Endothelial cell of umbilical vein (primary cell): ENCODE measurements around the gene FARP1. TPM values are rescaled to one million over a fixed set of nuclear protein-coding genes. Genes with fewer than 3 reads are reported as not detected.

ENCODE experiments used
- BruUV-seq: library from RNA; stranded (reverse); fragments of 400-500 nt; replicated peaks from 2 replicates; lab custom pipeline; 2021; lab: Mats Ljungman, UMichigan
- CTCF ChIA-PET: fragments of 300-600, 350-600 bp; sonication (Branson Sonifier 250); formaldehyde crosslinking; loops from one replicate; lab custom pipeline; 2021; ENCODE audit warnings: antibody characterized with exemption, inconsistent platforms; lab: Charles Lee
- POLR2A ChIA-PET: fragments of 300-600, 350-600 bp; sonication (Branson Sonifier 250); formaldehyde crosslinking; loops from one replicate; lab custom pipeline; 2021; ENCODE audit warnings: antibody characterized with exemption, inconsistent platforms; lab: Charles Lee
- DNase-seq: peaks from one replicate; pipeline ENCODE4 v3.0.0-alpha.2; 2011; ENCODE audit warnings: low read depth, low spot score
- FAIRE-seq: peaks from 2 replicates; lab custom pipeline; 2011; peaks lifted over from hg19 to GRCh38; lab: Jason Lieb, UNC
- H2AFZ ChIP-seq: 2 replicates; pipeline ENCODE4 v1.6.0; 2012; ENCODE audit warnings: low read depth, low read length, control low read depth, inconsistent platforms
- H3K27ac ChIP-seq: 2 replicates; pipeline ENCODE4 v1.5.1; 2011; ENCODE audit warnings: low read depth, mild to moderate bottlenecking, control low read depth, low read length, moderate library complexity; ENCODE audit not compliant: insufficient read depth
- H3K27me3 ChIP-seq, 2 experiments: 2 replicates each; pipeline versions ENCODE4 v1.6.0 to v1.6.1; 2011; ENCODE audit warnings: low read length in 2 of 2, mixed read lengths in 1 of 2; ENCODE audit not compliant: control insufficient read depth in 2 of 2, insufficient read depth in 2 of 2
- H3K36me3 ChIP-seq, 2 experiments: 2 replicates in 1 of 2; 3 replicates in 1 of 2; pipeline ENCODE4 v1.5.1; 2011; ENCODE audit warnings: low read length in 2 of 2, mild to moderate bottlenecking in 1 of 2, moderate library complexity in 1 of 2; ENCODE audit not compliant: control insufficient read depth in 2 of 2, insufficient read depth in 2 of 2; ENCODE audit errors: extremely low read depth in 1 of 2
- H3K4me1 ChIP-seq: 3 replicates; pipeline ENCODE4 v1.5.1; 2011; ENCODE audit warnings: mild to moderate bottlenecking, low read length; ENCODE audit not compliant: control insufficient read depth, insufficient read depth; ENCODE audit errors: extremely low read depth
- H3K4me2 ChIP-seq: 2 replicates; pipeline ENCODE4 v1.6.1; 2011; ENCODE audit warnings: low read length, control low read depth, mixed read lengths; ENCODE audit not compliant: insufficient read depth
- H3K4me3 ChIP-seq, 3 experiments: fragments of 200-600 bp in 1 of 3; sonication (generic), shearing (Covaris generic) in 1 of 3; replicated peaks in 1 of 3; 2 replicates each; pipeline ENCODE4 v1.5.1; 2011 to 2016; ENCODE audit warnings: control low read depth in 3 of 3, low read length in 3 of 3, mild to moderate bottlenecking in 2 of 3, inconsistent platforms in 1 of 3, low read depth in 1 of 3, moderate library complexity in 1 of 3; ENCODE audit not compliant: insufficient read depth in 1 of 3
- H3K79me2 ChIP-seq: 2 replicates; pipeline ENCODE4 v1.6.0; 2012; ENCODE audit warnings: low read length, inconsistent platforms; ENCODE audit not compliant: control insufficient read depth, insufficient read depth
- H3K9ac ChIP-seq: replicated peaks from 2 replicates; pipeline ENCODE3; 2011; ENCODE audit warnings: low read length, control low read depth; ENCODE audit not compliant: insufficient read depth; ENCODE audit errors: extremely low read depth
- H3K9me1 ChIP-seq: replicated peaks from 3 replicates; pipeline ENCODE4 v1.6.0; 2011; ENCODE audit warnings: mild to moderate bottlenecking, low read length; ENCODE audit not compliant: control insufficient read depth, insufficient read depth; ENCODE audit errors: extremely low read depth
- H3K9me3 ChIP-seq: replicated peaks from 2 replicates; pipeline ENCODE4 v1.5.1; 2012; ENCODE audit warnings: low read length, inconsistent platforms; ENCODE audit not compliant: control insufficient read depth, insufficient read depth
- H4K20me1 ChIP-seq: replicated peaks from 2 replicates; pipeline ENCODE3; 2011; ENCODE audit warnings: mild to moderate bottlenecking, low read length; ENCODE audit not compliant: control insufficient read depth, insufficient read depth; ENCODE audit errors: extremely low read depth
- CTCF ChIP-seq, 2 donors: IDR thresholded peaks; 1 replicate in 1 of 2; 2 replicates in 1 of 2; pipeline ENCODE4 v1.5.1; 2011; ENCODE audit warnings: low read length in 2 of 2, mild to moderate bottlenecking in 2 of 2, moderate library complexity in 2 of 2, control low read depth in 1 of 2, inconsistent platforms in 1 of 2, low read depth in 1 of 2; ENCODE audit not compliant: insufficient read depth in 1 of 2; ENCODE audit errors: extremely low read depth in 1 of 2
- FOS ChIP-seq: IDR thresholded peaks from 2 replicates; pipeline ENCODE4 v1.6.1; 2011; ENCODE audit warnings: mild to moderate bottlenecking, low read length, moderate library complexity, borderline replicate concordance; ENCODE audit not compliant: insufficient read depth
- JUN ChIP-seq: IDR thresholded peaks from 2 replicates; pipeline ENCODE4 v1.6.1; 2011; ENCODE audit warnings: borderline replicate concordance, low read depth; ENCODE audit not compliant: insufficient read length, insufficient read depth
- POLR2AphosphoS5 ChIP-seq: IDR thresholded peaks from 2 replicates; pipeline ENCODE4 v1.6.1; 2012; ENCODE audit warnings: low read depth, mild to moderate bottlenecking, control low read depth, low read length, moderate library complexity; ENCODE audit not compliant: insufficient read depth
- dilution Hi-C: fragments of 300-500 bp; cut with MboI; formaldehyde crosslinking; loops from one replicate; pipeline ENCODE4 v1.15.0; 2019; ENCODE audit warnings: low sequenced_read_pairs; ENCODE audit not compliant: extremely low pct_ligation_motif_present
- intact Hi-C: fragments of 100-400 bp; cut with micrococcal nuclease; formaldehyde crosslinking; loops from one replicate; pipeline ENCODE4 v1.10.0; 2022
- polyA plus RNA-seq, 4 experiments: library from polyadenylated mRNA; depleted of rRNA in 3 of 4; stranded (reverse) in 3 of 4; unstranded in 1 of 4; fragments of >200 nt; gene quantifications; 2 replicates each; pipeline versions ENCODE4 v1.2.1 to v1.2.3, GENCODE V29; 2011 to 2012; ENCODE audit warnings: missing spikeins in 1 of 4
- total RNA-seq: library from RNA; stranded (reverse); gene quantifications from 2 replicates; pipeline ENCODE4 v1.2.3, GENCODE V29; 2021

FARP1 gene
- total and polyA plus RNA-seq, 2 donors (not counting 3 experiments of a cell fraction or from before 2014, with no cell fraction given) = 19.0 to 77.7 TPM

DNA sequence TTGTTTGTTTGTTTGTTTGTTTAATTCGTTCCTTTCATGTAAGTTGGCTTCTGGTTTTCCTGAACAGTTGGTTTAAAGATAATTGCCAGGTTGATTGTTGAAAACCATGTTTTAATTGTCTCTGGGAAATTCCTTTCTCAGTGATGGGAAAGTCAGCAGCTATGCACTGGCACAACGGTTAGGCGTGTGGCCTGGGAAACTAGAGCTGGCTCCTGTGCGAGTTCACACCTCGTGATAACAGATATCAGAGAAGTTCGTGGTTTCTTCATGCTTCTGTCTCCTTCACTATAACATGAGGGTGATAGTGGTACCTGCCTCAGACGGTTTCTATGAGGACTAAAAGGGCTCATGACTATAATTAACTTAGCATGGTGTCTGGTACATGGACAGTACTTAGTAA, 280.5 kb downstream of the FARP1 start:
- dilution Hi-C loops = no loop called here

More for the DNA sequence above, 280.5 kb downstream of the FARP1 start:
- H3K9me3 ChIP-seq = no peaks in the 10 kb centered on the region
- FAIRE-seq (no peak), DNase-seq (no peak)
- POLR2A ChIA-PET = no interaction called here
- H3K36me3 ChIP-seq = peaks cover 0 to 5% of the 10 kb centered on the region in 2 experiments
- H3K4me1 ChIP-seq = no peaks in the 10 kb centered on the region
- CTCF ChIA-PET = interaction anchor here (1.8 kb wide), 1 partner anchor 230 kb away, joined by 7 read pairs; no protein-coding TSS in a partner anchor
- no peaks in the 10 kb centered on the region for H4K20me1 ChIP-seq
- no peaks in the 10 kb centered on the region for H3K27me3 ChIP-seq
- H3K4me2 ChIP-seq = no peak overlapping the region
- H3K9me1 ChIP-seq = no peaks in the 10 kb centered on the region
- no peak overlapping the region for H3K4me3 ChIP-seq
- TF ChIP-seq JUN (no peak), POLR2AphosphoS5 (no peak), CTCF (IDR thresholded peaks at IDR 0.05; ENCODE audit: extremely low read depth in 1 of 2, insufficient read depth in 1 of 2, low read depth in 1 of 2, low read length in 2 of 2) (no peak), FOS (no peak)
- no TSS peak for BruUV-seq
- H3K9ac ChIP-seq = no peak overlapping the region
- intact Hi-C loops = no loop called here
- no peaks in the 10 kb centered on the region for H3K79me2 ChIP-seq
- H2AFZ ChIP-seq = no peak overlapping the region
- H3K27ac ChIP-seq = no peak overlapping the region
